B cell (primary cell): ENCODE results near the gene ACSM6.

Experiments used
- EZH2 ChIP-seq: IDR thresholded peaks from 2 replicates; pipeline ENCODE4 v1.6.1; 2012; ENCODE audit warnings: borderline replicate concordance, low read depth, mild to moderate bottlenecking, moderate library complexity, low read length; ENCODE audit not compliant: insufficient read depth, poor library complexity, severe bottlenecking
- TF ChIP-seq, protein P1 (sequence below): fragments of 200-600 bp; IDR thresholded peaks from one replicate; pipeline ENCODE4 v1.8.0; 2022; ENCODE audit warnings: antibody characterized with exemption, mild to moderate bottlenecking

DNA sequence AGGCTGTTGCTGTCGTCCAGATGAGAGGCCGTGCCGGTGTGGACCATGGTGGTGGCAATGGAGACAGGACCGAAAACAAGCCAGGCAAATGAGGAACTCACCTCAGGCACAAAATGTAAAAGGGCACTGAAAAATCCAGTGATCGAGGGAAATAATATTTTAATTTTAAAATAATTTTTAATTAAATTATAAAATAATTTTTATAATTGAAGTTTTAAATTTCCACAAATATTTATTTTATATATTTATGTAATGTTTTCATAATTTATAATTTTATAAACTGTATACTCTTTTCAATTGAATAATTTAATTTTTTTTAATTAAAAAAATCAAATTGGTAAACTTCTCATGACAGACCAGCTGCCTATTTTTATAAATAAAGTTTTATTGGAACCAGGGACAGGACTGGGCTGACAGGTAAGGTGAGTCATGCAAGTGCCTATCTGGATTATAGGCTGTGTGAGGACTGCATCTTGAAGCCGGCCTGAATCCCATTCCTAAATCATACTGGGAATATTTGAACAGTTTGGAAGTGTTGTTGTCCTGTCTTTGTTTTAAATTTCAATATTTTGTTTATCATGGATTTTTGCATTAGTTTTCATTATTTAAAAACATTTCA is 15.6 kb downstream of the ACSM6 start:
- TF ChIP-seq, protein P1, sequence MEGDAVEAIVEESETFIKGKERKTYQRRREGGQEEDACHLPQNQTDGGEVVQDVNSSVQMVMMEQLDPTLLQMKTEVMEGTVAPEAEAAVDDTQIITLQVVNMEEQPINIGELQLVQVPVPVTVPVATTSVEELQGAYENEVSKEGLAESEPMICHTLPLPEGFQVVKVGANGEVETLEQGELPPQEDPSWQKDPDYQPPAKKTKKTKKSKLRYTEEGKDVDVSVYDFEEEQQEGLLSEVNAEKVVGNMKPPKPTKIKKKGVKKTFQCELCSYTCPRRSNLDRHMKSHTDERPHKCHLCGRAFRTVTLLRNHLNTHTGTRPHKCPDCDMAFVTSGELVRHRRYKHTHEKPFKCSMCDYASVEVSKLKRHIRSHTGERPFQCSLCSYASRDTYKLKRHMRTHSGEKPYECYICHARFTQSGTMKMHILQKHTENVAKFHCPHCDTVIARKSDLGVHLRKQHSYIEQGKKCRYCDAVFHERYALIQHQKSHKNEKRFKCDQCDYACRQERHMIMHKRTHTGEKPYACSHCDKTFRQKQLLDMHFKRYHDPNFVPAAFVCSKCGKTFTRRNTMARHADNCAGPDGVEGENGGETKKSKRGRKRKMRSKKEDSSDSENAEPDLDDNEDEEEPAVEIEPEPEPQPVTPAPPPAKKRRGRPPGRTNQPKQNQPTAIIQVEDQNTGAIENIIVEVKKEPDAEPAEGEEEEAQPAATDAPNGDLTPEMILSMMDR: no peak
- TF ChIP-seq EZH2: no peak
